ENCODE results near the gene FAM210B. TPM values are rescaled to one million over a fixed set of nuclear protein-coding genes. Genes with fewer than 3 reads are reported as not detected.
A peak's percentile ranks its signal among the peaks of the same experiment; 100 is the strongest.

FAM210B gene
- total and polyA plus RNA-seq, 2 of the 13 experiments (the other 11 are each of a cell fraction or from before 2014, with no cell fraction given), result 75.9 to 107 TPM

GRCh38 chr20:56392132-56392880 is 33.5 kb downstream of the FAM210B start, which contains the start of the genes AURKA and CSTF1 (continued):
- TF ChIP-seq ZNF512 (CRISPR knock-in tag; IDR thresholded peaks at IDR 0.05), result no peak
- TF ChIP-seq TIGD3 (CRISPR knock-in tag; IDR thresholded peaks at IDR 0.05; ENCODE audit: borderline replicate concordance), result peak; percentile 99

GRCh38 chr20:56392881-56393482 is 34.2 kb downstream of the FAM210B start:
- intact Hi-C loops (cut with micrococcal nuclease; ENCODE audit: unreplicated experiment), result loop anchor here (1.0 to 2.0 kb wide), 4 partner anchors 32 to 145 kb away; partner anchors contain the start of genes MC3R and RTF2
- FAIRE-seq (no peak), ATAC-seq (no peak), DNase-seq (ENCODE audit: low spot score) (no peak)
- under 1% methylated on average over 18 of the region's 18 CpGs for WGBS (ENCODE audit: low lambda C conversion rate)
- ChIA-PET CTCF (ENCODE audit: low intra/inter-chr PET ratio, low total read pairs) (no interaction called here), POLR2A (interaction anchor here (1.0 to 4.1 kb wide), 12 partner anchors 11 to 75 kb away, joined by 3 to 91 read pairs (median 4); partner anchors contain the start of genes CASS4, FAM210B and RTF2)
- peaks cover 64% of the 10 kb centered on the region for H3K79me2 ChIP-seq (ENCODE audit: insufficient read depth, low read length)
- no peaks in the 10 kb centered on the region for H3K9me3 ChIP-seq (ENCODE audit: low read length)
- H2AFZ ChIP-seq (ENCODE audit: low read length), result no peak overlapping the region
- peaks cover 45% of the 10 kb centered on the region for H3K4me1 ChIP-seq (ENCODE audit: insufficient read depth, low read length)
- H3K4me3 ChIP-seq (replicated peaks in 1 of 3; ENCODE audit: insufficient read depth in 1 of 3, low read depth in 2 of 3, low read length in 3 of 3), result peak overlapping the region; percentile 92 to 94 (median 93)
- BruUV-seq (replicated peaks), result TSS peak; percentile 57
- peaks cover 20 to 45% of the 10 kb centered on the region in 2 experiments for H3K36me3 ChIP-seq (replicated peaks in 1 of 2; ENCODE audit: control insufficient read depth in 1 of 2, insufficient read depth in 2 of 2, low read length in 2 of 2)
- peak overlapping the region; percentile 94 for H3K4me2 ChIP-seq (ENCODE audit: low read depth, low read length)
- H3K27ac ChIP-seq (ENCODE audit: extremely low read length, insufficient read depth, low read length), result peak overlapping the region; percentile 88
- in situ Hi-C loops (cut with HindIII; ENCODE audit: extremely low pct_ligation_motif_present, low pct_unique_long_range_greater_than_20kb), result no loop called here
- H4K20me1 ChIP-seq (ENCODE audit: insufficient read depth, low read length), result no peaks in the 10 kb centered on the region
- peak overlapping the region; percentile 93 for H3K9ac ChIP-seq (ENCODE audit: insufficient read depth, low read depth, low read length)
- peaks cover 0 to 4% of the 10 kb centered on the region in 2 experiments; a peak in 1 of 5 replicates for H3K27me3 ChIP-seq (ENCODE audit: control insufficient read depth in 1 of 2, insufficient read depth in 2 of 2, low read length in 2 of 2)
- TF ChIP-seq NFIC (IDR thresholded peaks at IDR 0.05; ENCODE audit: low read length) (no peak), PAF1 (CRISPR knock-in tag; IDR thresholded peaks at IDR 0.05) (no peak; the same call in 1 of the 2 replicates), ZNF773 (CRISPR knock-in tag; IDR thresholded peaks at IDR 0.05; ENCODE audit: borderline replicate concordance) (0 out of 2 replicates have a peak, but pooled peaks have one; percentile 7), ZNF7 (CRISPR knock-in tag; IDR thresholded peaks at IDR 0.05) (no peak), PLSCR1 (CRISPR knock-in tag; IDR thresholded peaks at IDR 0.05; ENCODE audit: borderline replicate concordance) (0 out of 2 replicates have a peak, but pooled peaks have one; percentile 96), ARNT2 (CRISPR knock-in tag; IDR thresholded peaks at IDR 0.05; ENCODE audit: low read depth) (no peak), PRDM10 (CRISPR knock-in tag; IDR thresholded peaks at IDR 0.05; ENCODE audit: low read depth) (no peak), HOXA7 (CRISPR knock-in tag; IDR thresholded peaks at IDR 0.05) (0 out of 2 replicates have a peak, but pooled peaks have one; percentile 27), ZEB1 (IDR thresholded peaks at IDR 0.05; ENCODE audit: insufficient replicate concordance, low read depth) (peak; percentile 78), REXO4 (CRISPR knock-in tag; IDR thresholded peaks at IDR 0.05; ENCODE audit: borderline replicate concordance) (0 out of 2 replicates have a peak, but pooled peaks have one; percentile 1)
